Endothelial cell of umbilical vein (primary cell): Measurements from ENCODE around the gene KIF1C. TPM values are rescaled to one million over a fixed set of nuclear protein-coding genes. Genes with fewer than 3 reads are reported as not detected.

Experiments used
- BruUV-seq: library from RNA; stranded (reverse); fragments of 400-500 nt; replicated peaks from 2 replicates; lab custom pipeline; 2021; lab: Mats Ljungman, UMichigan
- CTCF ChIA-PET: fragments of 300-600, 350-600 bp; sonication (Branson Sonifier 250); formaldehyde crosslinking; loops from one replicate; lab custom pipeline; 2021; ENCODE audit warnings: antibody characterized with exemption, inconsistent platforms; lab: Charles Lee
- POLR2A ChIA-PET: fragments of 300-600, 350-600 bp; sonication (Branson Sonifier 250); formaldehyde crosslinking; loops from one replicate; lab custom pipeline; 2021; ENCODE audit warnings: antibody characterized with exemption, inconsistent platforms; lab: Charles Lee
- DNase-seq: peaks from one replicate; pipeline ENCODE4 v3.0.0-alpha.2; 2011; ENCODE audit warnings: low read depth, low spot score
- FAIRE-seq: peaks from 2 replicates; lab custom pipeline; 2011; peaks lifted over from hg19 to GRCh38; lab: Jason Lieb, UNC
- H2AFZ ChIP-seq: 2 replicates; pipeline ENCODE4 v1.6.0; 2012; ENCODE audit warnings: low read depth, low read length, control low read depth, inconsistent platforms
- H3K27ac ChIP-seq: 2 replicates; pipeline ENCODE4 v1.5.1; 2011; ENCODE audit warnings: low read depth, mild to moderate bottlenecking, control low read depth, low read length, moderate library complexity; ENCODE audit not compliant: insufficient read depth
- H3K27me3 ChIP-seq, 2 experiments: 2 replicates each; pipeline versions ENCODE4 v1.6.0 to v1.6.1; 2011; ENCODE audit warnings: low read length in 2 of 2, mixed read lengths in 1 of 2; ENCODE audit not compliant: control insufficient read depth in 2 of 2, insufficient read depth in 2 of 2
- H3K36me3 ChIP-seq, 2 experiments: 2 replicates in 1 of 2; 3 replicates in 1 of 2; pipeline ENCODE4 v1.5.1; 2011; ENCODE audit warnings: low read length in 2 of 2, mild to moderate bottlenecking in 1 of 2, moderate library complexity in 1 of 2; ENCODE audit not compliant: control insufficient read depth in 2 of 2, insufficient read depth in 2 of 2; ENCODE audit errors: extremely low read depth in 1 of 2
- H3K4me1 ChIP-seq: 3 replicates; pipeline ENCODE4 v1.5.1; 2011; ENCODE audit warnings: mild to moderate bottlenecking, low read length; ENCODE audit not compliant: control insufficient read depth, insufficient read depth; ENCODE audit errors: extremely low read depth
- H3K4me2 ChIP-seq: 2 replicates; pipeline ENCODE4 v1.6.1; 2011; ENCODE audit warnings: low read length, control low read depth, mixed read lengths; ENCODE audit not compliant: insufficient read depth
- H3K4me3 ChIP-seq, 3 experiments: fragments of 200-600 bp in 1 of 3; sonication (generic), shearing (Covaris generic) in 1 of 3; replicated peaks in 1 of 3; 2 replicates each; pipeline ENCODE4 v1.5.1; 2011 to 2016; ENCODE audit warnings: control low read depth in 3 of 3, low read length in 3 of 3, mild to moderate bottlenecking in 2 of 3, inconsistent platforms in 1 of 3, low read depth in 1 of 3, moderate library complexity in 1 of 3; ENCODE audit not compliant: insufficient read depth in 1 of 3
- H3K79me2 ChIP-seq: 2 replicates; pipeline ENCODE4 v1.6.0; 2012; ENCODE audit warnings: low read length, inconsistent platforms; ENCODE audit not compliant: control insufficient read depth, insufficient read depth
- H3K9ac ChIP-seq: replicated peaks from 2 replicates; pipeline ENCODE3; 2011; ENCODE audit warnings: low read length, control low read depth; ENCODE audit not compliant: insufficient read depth; ENCODE audit errors: extremely low read depth
- H3K9me1 ChIP-seq: replicated peaks from 3 replicates; pipeline ENCODE4 v1.6.0; 2011; ENCODE audit warnings: mild to moderate bottlenecking, low read length; ENCODE audit not compliant: control insufficient read depth, insufficient read depth; ENCODE audit errors: extremely low read depth
- H3K9me3 ChIP-seq: replicated peaks from 2 replicates; pipeline ENCODE4 v1.5.1; 2012; ENCODE audit warnings: low read length, inconsistent platforms; ENCODE audit not compliant: control insufficient read depth, insufficient read depth
- H4K20me1 ChIP-seq: replicated peaks from 2 replicates; pipeline ENCODE3; 2011; ENCODE audit warnings: mild to moderate bottlenecking, low read length; ENCODE audit not compliant: control insufficient read depth, insufficient read depth; ENCODE audit errors: extremely low read depth
- CTCF ChIP-seq, 2 donors: IDR thresholded peaks; 1 replicate in 1 of 2; 2 replicates in 1 of 2; pipeline ENCODE4 v1.5.1; 2011; ENCODE audit warnings: low read length in 2 of 2, mild to moderate bottlenecking in 2 of 2, moderate library complexity in 2 of 2, control low read depth in 1 of 2, inconsistent platforms in 1 of 2, low read depth in 1 of 2; ENCODE audit not compliant: insufficient read depth in 1 of 2; ENCODE audit errors: extremely low read depth in 1 of 2
- EZH2 ChIP-seq: IDR thresholded peaks from 2 replicates; pipeline ENCODE4 v1.6.1; 2012; ENCODE audit warnings: borderline replicate concordance, low read depth, mild to moderate bottlenecking, moderate library complexity, low read length, inconsistent platforms; ENCODE audit not compliant: severe bottlenecking
- FOS ChIP-seq: IDR thresholded peaks from 2 replicates; pipeline ENCODE4 v1.6.1; 2011; ENCODE audit warnings: mild to moderate bottlenecking, low read length, moderate library complexity, borderline replicate concordance; ENCODE audit not compliant: insufficient read depth
- GATA2 ChIP-seq: IDR thresholded peaks from 2 replicates; pipeline ENCODE4 v1.7.0; 2011; ENCODE audit warnings: low read depth, mild to moderate bottlenecking, moderate library complexity, mixed read lengths, low read length; ENCODE audit not compliant: insufficient read length, insufficient read depth
- JUN ChIP-seq: IDR thresholded peaks from 2 replicates; pipeline ENCODE4 v1.6.1; 2011; ENCODE audit warnings: borderline replicate concordance, low read depth; ENCODE audit not compliant: insufficient read length, insufficient read depth
- MAX ChIP-seq: IDR thresholded peaks from 2 replicates; pipeline ENCODE4 v1.6.1; 2011; ENCODE audit not compliant: insufficient read depth, insufficient read length
- MYC ChIP-seq: IDR thresholded peaks from one replicate; pipeline ENCODE4 v1.6.1; 2011; ENCODE audit warnings: mild to moderate bottlenecking, low read depth, low read length
- POLR2A ChIP-seq: IDR thresholded peaks from 2 replicates; pipeline ENCODE4 v1.6.1; 2012; ENCODE audit warnings: low read depth, mild to moderate bottlenecking, control low read depth, low read length
- POLR2AphosphoS5 ChIP-seq: IDR thresholded peaks from 2 replicates; pipeline ENCODE4 v1.6.1; 2012; ENCODE audit warnings: low read depth, mild to moderate bottlenecking, control low read depth, low read length, moderate library complexity; ENCODE audit not compliant: insufficient read depth
- dilution Hi-C: fragments of 300-500 bp; cut with MboI; formaldehyde crosslinking; loops from one replicate; pipeline ENCODE4 v1.15.0; 2019; ENCODE audit warnings: low sequenced_read_pairs; ENCODE audit not compliant: extremely low pct_ligation_motif_present
- intact Hi-C: fragments of 100-400 bp; cut with micrococcal nuclease; formaldehyde crosslinking; loops from one replicate; pipeline ENCODE4 v1.10.0; 2022
- polyA plus RNA-seq, 4 experiments: library from polyadenylated mRNA; depleted of rRNA in 3 of 4; stranded (reverse) in 3 of 4; unstranded in 1 of 4; fragments of >200 nt; gene quantifications; 2 replicates each; pipeline versions ENCODE4 v1.2.1 to v1.2.3, GENCODE V29; 2011 to 2012; ENCODE audit warnings: missing spikeins in 1 of 4
- total RNA-seq: library from RNA; stranded (reverse); gene quantifications from 2 replicates; pipeline ENCODE4 v1.2.3, GENCODE V29; 2021

Gene KIF1C
- total and polyA plus RNA-seq, 2 donors (not counting 3 experiments of a cell fraction or from before 2014, with no cell fraction given), result 33.6 to 171 TPM

GRCh38 chr17:5034063-5034462, 36.3 kb downstream of the KIF1C start:
- DNase-seq, result no peak
- H3K4me1 ChIP-seq, result peaks cover 5% of the 10 kb centered on the region
- H3K36me3 ChIP-seq, result no peaks in the 10 kb centered on the region
- H3K9ac ChIP-seq, result no peak overlapping the region
- CTCF ChIA-PET, result interaction anchor here (4.7 to 6.5 kb wide), 2 partner anchors 27 to 28 kb away, joined by 23 to 72 read pairs; no protein-coding TSS in a partner anchor
- no peak overlapping the region for H3K4me3 ChIP-seq
- no peaks in the 10 kb centered on the region for H3K9me3 ChIP-seq
- intact Hi-C loops (no loop called here), dilution Hi-C loops (no loop called here)
- FAIRE-seq, result no peak
- no peak for TF ChIP-seq GATA2
- no peak for TF ChIP-seq MYC
- no peak for TF ChIP-seq FOS
- no peak for TF ChIP-seq JUN
- TF ChIP-seq EZH2, result no peak
- no peak overlapping the region for H2AFZ ChIP-seq
- H3K27ac ChIP-seq, result no peak overlapping the region
- H3K4me2 ChIP-seq, result no peak overlapping the region
- POLR2A ChIA-PET, result no interaction called here
- no peaks in the 10 kb centered on the region for H4K20me1 ChIP-seq
- no TSS peak for BruUV-seq
- H3K9me1 ChIP-seq, result no peaks in the 10 kb centered on the region
- peaks cover 2% of the 10 kb centered on the region in 2 experiments for H3K27me3 ChIP-seq
- no peaks in the 10 kb centered on the region for H3K79me2 ChIP-seq

DNA sequence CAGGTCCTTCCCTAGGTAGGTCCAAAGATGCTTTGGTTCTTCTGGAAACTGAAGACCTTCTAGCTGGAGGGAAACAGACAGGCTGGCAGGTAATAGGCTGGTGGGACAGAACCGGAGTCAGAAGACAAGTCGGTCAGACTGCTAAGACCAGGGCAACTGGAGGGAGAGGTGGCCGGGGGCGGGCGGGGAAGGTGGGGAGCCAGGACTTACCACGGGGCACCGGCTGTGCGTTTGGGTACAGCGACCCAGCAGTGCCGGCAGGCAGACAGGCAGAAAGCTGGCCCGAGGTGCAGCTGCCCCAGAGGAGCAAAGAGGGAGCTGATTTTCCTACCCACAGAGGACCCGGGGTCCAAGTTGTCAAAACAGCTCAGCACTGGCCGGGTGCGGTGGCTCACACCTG, 36.9 kb downstream of the KIF1C start:
- Histone ChIP-seq H3K9me1 (no peaks in the 10 kb centered on the region), H3K9ac (no peak overlapping the region), H4K20me1 (no peaks in the 10 kb centered on the region), H3K4me2 (no peak overlapping the region), H3K79me2 (no peaks in the 10 kb centered on the region), H3K4me3 (no peak overlapping the region), H2AFZ (no peak overlapping the region), H3K27me3 (peaks cover 2% of the 10 kb centered on the region in 2 experiments), H3K4me1 (peaks cover 5% of the 10 kb centered on the region), H3K27ac (no peak overlapping the region), H3K9me3 (no peaks in the 10 kb centered on the region), H3K36me3 (no peaks in the 10 kb centered on the region)
- FAIRE-seq (no peak), DNase-seq (no peak)
- intact Hi-C loops (no loop called here), dilution Hi-C loops (no loop called here)
- no TSS peak for BruUV-seq
- TF ChIP-seq EZH2 (no peak), JUN (no peak), MAX (no peak), POLR2AphosphoS5 (no peak), CTCF (IDR thresholded peaks at IDR 0.05; ENCODE audit: extremely low read depth in 1 of 2, insufficient read depth in 1 of 2, low read depth in 1 of 2, low read length in 2 of 2) (no peak), MYC (no peak), GATA2 (no peak), FOS (no peak), POLR2A (no peak)
- POLR2A ChIA-PET, result no interaction called here
- CTCF ChIA-PET, result interaction anchor here (1.3 to 4.7 kb wide), 3 partner anchors 9 to 27 kb away, joined by 4 to 23 read pairs (median 5); no protein-coding TSS in a partner anchor
